Sigmoid colon (tissue), 3 donors: ENCODE data around the gene FNDC3A.

Source experiments
- POLR2A ChIP-seq, 2 donors: fragments of 450-650 bp; IDR thresholded peaks; one replicate each; pipeline ENCODE4 v1.6.1; 2016; ENCODE audit warnings: antibody characterized with exemption in 2 of 2, mild to moderate bottlenecking in 2 of 2, moderate library complexity in 2 of 2
- TF ChIP-seq, protein P1 (sequence below), 4 experiments: fragments of 450-650 bp in 3 of 4; fragments of 200-600 bp in 1 of 4; IDR thresholded peaks; one replicate each; pipeline ENCODE4 v1.5.1; 2016 to 2019; ENCODE audit warnings: antibody characterized with exemption in 4 of 4, mild to moderate bottlenecking in 3 of 4, moderate library complexity in 2 of 4

DNA sequence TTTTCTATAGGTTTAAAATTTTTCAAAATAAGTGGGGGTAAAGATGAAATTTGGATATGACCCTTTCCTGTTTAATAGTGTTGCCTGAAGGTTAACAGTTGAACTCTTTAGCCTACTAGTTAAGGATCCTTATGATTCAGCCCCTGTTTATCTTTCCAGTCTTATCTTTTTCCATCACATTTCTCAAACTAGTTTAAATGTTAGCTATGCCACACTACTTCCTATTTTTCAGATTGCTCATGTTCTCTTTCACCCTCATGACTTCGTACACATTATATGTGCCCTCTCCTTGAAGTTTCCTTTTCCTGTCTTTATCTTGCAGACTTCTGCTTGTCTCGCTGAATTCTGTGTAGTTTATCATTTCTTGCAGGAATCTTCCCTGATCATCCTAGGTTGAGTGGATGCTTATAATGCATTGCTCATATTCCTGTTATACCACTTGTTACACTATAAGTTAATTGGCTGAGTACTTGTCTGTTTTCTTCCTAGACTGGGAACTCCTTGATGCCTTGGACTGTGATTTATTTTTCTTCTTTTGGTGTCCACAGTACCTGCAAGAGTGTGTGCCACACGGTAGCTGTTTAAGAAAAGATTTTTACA lies 86.7 kb downstream of the FNDC3A start:
- TF ChIP-seq, protein P1, sequence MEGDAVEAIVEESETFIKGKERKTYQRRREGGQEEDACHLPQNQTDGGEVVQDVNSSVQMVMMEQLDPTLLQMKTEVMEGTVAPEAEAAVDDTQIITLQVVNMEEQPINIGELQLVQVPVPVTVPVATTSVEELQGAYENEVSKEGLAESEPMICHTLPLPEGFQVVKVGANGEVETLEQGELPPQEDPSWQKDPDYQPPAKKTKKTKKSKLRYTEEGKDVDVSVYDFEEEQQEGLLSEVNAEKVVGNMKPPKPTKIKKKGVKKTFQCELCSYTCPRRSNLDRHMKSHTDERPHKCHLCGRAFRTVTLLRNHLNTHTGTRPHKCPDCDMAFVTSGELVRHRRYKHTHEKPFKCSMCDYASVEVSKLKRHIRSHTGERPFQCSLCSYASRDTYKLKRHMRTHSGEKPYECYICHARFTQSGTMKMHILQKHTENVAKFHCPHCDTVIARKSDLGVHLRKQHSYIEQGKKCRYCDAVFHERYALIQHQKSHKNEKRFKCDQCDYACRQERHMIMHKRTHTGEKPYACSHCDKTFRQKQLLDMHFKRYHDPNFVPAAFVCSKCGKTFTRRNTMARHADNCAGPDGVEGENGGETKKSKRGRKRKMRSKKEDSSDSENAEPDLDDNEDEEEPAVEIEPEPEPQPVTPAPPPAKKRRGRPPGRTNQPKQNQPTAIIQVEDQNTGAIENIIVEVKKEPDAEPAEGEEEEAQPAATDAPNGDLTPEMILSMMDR (IDR thresholded peaks at IDR 0.05): no peak
- TF ChIP-seq POLR2A (IDR thresholded peaks at IDR 0.05): no peak
